Smooth muscle cell (in vitro differentiated cells): ENCODE data around the gene MMP26. TPM values are rescaled to one million over a fixed set of nuclear protein-coding genes. Genes with fewer than 3 reads are reported as not detected.

ENCODE experiments used
- DNase-seq: peaks from one replicate; lab custom pipeline; 2025; ENCODE audit not compliant: unreplicated experiment; lab: John Stamatoyannopoulos, UW
- H2AFZ ChIP-seq: fragments of 200-600 bp; sonication (generic); 2 replicates; pipeline ENCODE4 v1.6.0; 2016; ENCODE audit warnings: antibody characterized with exemption, low read depth, mild to moderate bottlenecking
- H3F3A ChIP-seq: fragments of 200-600 bp; sonication (generic); 2 replicates; pipeline ENCODE4 v1.6.0; 2017; ENCODE audit warnings: antibody characterized with exemption, low read depth
- H3K27ac ChIP-seq: fragments of 200-600 bp; sonication (generic); 2 replicates; pipeline ENCODE4 v1.5.1; 2016; ENCODE audit warnings: low read depth, mild to moderate bottlenecking
- H3K27me3 ChIP-seq: fragments of 200-600 bp; sonication (generic); 2 replicates; pipeline ENCODE4 v1.6.1; 2016; ENCODE audit warnings: low read depth, mild to moderate bottlenecking
- H3K36me3 ChIP-seq: fragments of 200-600 bp; sonication (generic); 2 replicates; pipeline ENCODE4 v1.5.1; 2016; ENCODE audit warnings: low read depth
- H3K4me1 ChIP-seq: fragments of 200-600 bp; sonication (generic); 2 replicates; pipeline ENCODE4 v1.5.1; 2016; ENCODE audit warnings: low read depth
- H3K4me2 ChIP-seq: fragments of 200-600 bp; sonication (generic); 2 replicates; pipeline ENCODE4 v1.6.0; 2016; ENCODE audit warnings: mild to moderate bottlenecking
- H3K4me3 ChIP-seq: fragments of 200-600 bp; sonication (generic); 2 replicates; pipeline ENCODE4 v1.5.1; 2016; ENCODE audit warnings: mild to moderate bottlenecking
- H3K79me2 ChIP-seq: fragments of 200-600 bp; sonication (generic); 2 replicates; pipeline ENCODE4 v1.6.0; 2016; ENCODE audit warnings: low read depth, mild to moderate bottlenecking
- H3K9ac ChIP-seq: fragments of 200-600 bp; sonication (generic); 2 replicates; pipeline ENCODE4 v1.6.0; 2016; ENCODE audit warnings: low read depth
- H3K9me3 ChIP-seq: fragments of 200-600 bp; sonication (generic); replicated peaks from 2 replicates; pipeline ENCODE4 v1.5.1; 2016; ENCODE audit warnings: low read depth
- H4K20me1 ChIP-seq: fragments of 200-600 bp; sonication (generic); 2 replicates; pipeline ENCODE4 v1.6.0; 2016; ENCODE audit warnings: low read depth
- CTCF ChIP-seq: fragments of 200-600 bp; sonication (generic); IDR thresholded peaks from 2 replicates; pipeline ENCODE4 v1.5.1; 2017; ENCODE audit warnings: borderline replicate concordance, mild to moderate bottlenecking, antibody characterized with exemption; ENCODE audit not compliant: insufficient read depth, poor library complexity, severe bottlenecking
- WGBS: methylation state at CpG from one replicate; pipeline ENCODE4 v1.1.7; 2016; ENCODE audit warnings: low lambda C conversion rate; 5-methylcytosine and 5-hydroxymethylcytosine counted together
- polyA plus RNA-seq: library from polyadenylated mRNA; unstranded; fragments of >200 nt; fragmentation: Nextera tagmentation; extraction: Ambion mirVana; gene quantifications from 2 replicates; pipeline ENCODE4 v1.2.1, GENCODE V29; 2016
- total RNA-seq: library from RNA; depleted of rRNA; stranded (reverse); fragments of >200 nt; gene quantifications from 2 replicates; pipeline ENCODE4 v1.2.3, GENCODE V29; 2014

Gene MMP26
- total and polyA plus RNA-seq, 2 experiments from 2014 or later, result not detected

- 12% methylated on average over 3 of the region's 3 CpGs for WGBS
Observed at GRCh38 chr11:4697585-4697984, 7.0 kb upstream of the MMP26 start, which contains the start of gene OR51E2. OR51E2 (minus strand) TSS chr11:4697853; CDS start chr11:4682711, 15,142 bp downstream.

DNA sequence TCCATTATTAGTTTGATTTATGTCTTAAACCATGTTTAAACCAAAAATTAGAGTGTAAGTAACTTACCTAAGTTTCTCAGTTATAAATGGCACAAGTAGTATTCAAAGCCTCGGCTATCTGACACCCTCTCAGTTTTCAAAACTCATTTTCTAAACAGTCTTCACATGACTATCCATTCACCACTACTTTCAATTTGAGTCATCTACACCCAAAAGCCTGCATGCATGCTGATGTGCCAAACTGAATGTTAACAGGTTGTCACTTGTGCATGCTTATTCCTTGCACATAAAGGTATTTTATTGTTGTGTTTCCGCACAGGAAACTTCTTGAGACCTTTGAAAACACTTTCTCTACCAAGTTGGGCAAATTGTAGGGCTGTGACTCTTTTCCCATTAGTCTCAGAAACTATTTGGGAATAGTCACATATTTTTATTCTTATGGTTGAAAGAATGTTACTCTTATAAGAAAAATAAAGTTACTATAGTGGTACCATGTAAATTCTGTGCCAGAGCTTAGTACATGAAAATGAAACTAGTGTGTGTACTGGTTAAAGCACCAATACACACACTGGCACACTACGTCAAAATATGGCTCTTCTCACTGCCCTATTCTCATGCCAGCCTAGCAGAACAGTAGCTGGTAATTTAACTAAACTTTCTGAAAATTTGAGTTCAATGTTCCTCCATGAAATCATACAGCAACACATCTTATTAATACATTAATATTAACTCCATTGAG, 4.7 kb upstream of the MMP26 start:
- Histone ChIP-seq H3K9me3 (no peaks in the 10 kb centered on the region), H4K20me1 (no peaks in the 10 kb centered on the region), H3K4me3 (no peak overlapping the region), H3K27me3 (no peaks in the 10 kb centered on the region), H3K36me3 (no peaks in the 10 kb centered on the region), H3F3A (no peaks in the 10 kb centered on the region), H3K27ac (no peak overlapping the region), H2AFZ (no peak overlapping the region), H3K79me2 (no peaks in the 10 kb centered on the region), H3K9ac (no peak overlapping the region), H3K4me1 (peaks cover 12% of the 10 kb centered on the region), H3K4me2 (no peak overlapping the region)
- no peak for TF ChIP-seq CTCF
- WGBS, result 98% methylated on average over 3 of the region's 3 CpGs
- DNase-seq, result no peak

More at GRCh38 chr11:4697585-4697984, 7.0 kb upstream of the MMP26 start, which contains the start of gene OR51E2:
- H3K9ac ChIP-seq, result no peak within 1 kb of the TSS
- no peaks in the 10 kb centered on the region for H3K79me2 ChIP-seq
- no peak within 1 kb of the TSS for H3K27ac ChIP-seq
- H3K9me3 ChIP-seq, result no peaks in the 10 kb centered on the region
- peak; percentile 15 for DNase-seq
- no peaks in the 10 kb centered on the region for H3K27me3 ChIP-seq
- no peak for TF ChIP-seq CTCF
- no peaks in the 10 kb centered on the region for H3K4me1 ChIP-seq
- no peak within 1 kb of the TSS for H3K4me2 ChIP-seq
- H2AFZ ChIP-seq, result no peak within 1 kb of the TSS
- no peak within 1 kb of the TSS for H3K4me3 ChIP-seq
- no peaks in the 10 kb centered on the region for H3K36me3 ChIP-seq
- H4K20me1 ChIP-seq, result no peaks in the 10 kb centered on the region
- H3F3A ChIP-seq, result no peaks in the 10 kb centered on the region

DNA sequence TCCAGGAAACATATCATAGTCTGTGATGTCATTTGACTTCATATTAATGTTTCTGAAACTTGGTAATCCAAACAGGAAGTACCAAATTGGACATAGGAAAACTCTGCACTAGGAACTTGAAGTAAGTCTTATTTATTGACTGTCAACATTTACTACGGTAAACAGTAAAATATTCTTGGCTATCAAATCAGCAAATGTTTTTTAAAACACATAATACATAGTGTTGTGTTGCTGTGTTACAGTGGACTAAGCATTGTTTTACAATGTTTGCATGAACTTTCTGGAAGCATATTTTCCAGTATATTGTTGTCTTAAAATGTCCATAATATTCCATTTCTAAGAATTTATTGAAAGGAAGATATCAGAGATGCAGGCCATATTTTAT, 4.2 kb upstream of the MMP26 start:
- Histone ChIP-seq H3K4me3 (no peak overlapping the region), H4K20me1 (no peaks in the 10 kb centered on the region), H3K36me3 (no peaks in the 10 kb centered on the region), H3K27ac (no peak overlapping the region), H3F3A (no peaks in the 10 kb centered on the region), H3K4me1 (peaks cover 12% of the 10 kb centered on the region), H3K27me3 (no peaks in the 10 kb centered on the region), H2AFZ (no peak overlapping the region), H3K9me3 (no peaks in the 10 kb centered on the region), H3K79me2 (no peaks in the 10 kb centered on the region), H3K4me2 (no peak overlapping the region), H3K9ac (no peak overlapping the region)
- WGBS, result 76% methylated on average over 1 of the region's 1 CpG
- no peak for TF ChIP-seq CTCF
- DNase-seq, result no peak
